Measurements from ENCODE around the gene PPP1CC.
"Not testable (repeated sequence)": the region's sequence is repeated elsewhere in the genome, so short reads cannot be mapped to it uniquely, and the experiment has no call there.

PPP1CC gene

GRCh38 chr12:110750784-110751461 lies 8.2 kb upstream of the PPP1CC start:
- no peak for DNase-seq

GRCh38 chr12:110746550-110746949 lies 3.9 kb upstream of the PPP1CC start:
- no peak for DNase-seq

- DNase-seq = no peak
These were observed 3.0 kb upstream of the PPP1CC start for GRCh38 chr12:110745542-110746284.

GRCh38 chr12:110744601-110745264 lies 2.0 kb upstream of the PPP1CC start:
- DNase-seq = no peak

GRCh38 chr12:110744151-110744571 lies 1.5 kb upstream of the PPP1CC start:
- no peak for DNase-seq

GRCh38 chr12:110743571-110744093 lies 941 bp upstream of the PPP1CC start:
- DNase-seq = no peak

GRCh38 chr12:110742096-110742717 lies 484 bp downstream of the PPP1CC start:
- DNase-seq = no peak

- peak; percentile 26 for DNase-seq
These were observed 1.2 kb downstream of the PPP1CC start for GRCh38 chr12:110741341-110742095.

- no peak for DNase-seq
These were observed 2.8 kb downstream of the PPP1CC start for GRCh38 chr12:110739894-110740293.

GRCh38 chr12:110739488-110739887 lies 3.2 kb downstream of the PPP1CC start:
- DNase-seq = no peak

- no peak for DNase-seq
These were observed 5.2 kb downstream of the PPP1CC start for GRCh38 chr12:110737532-110737931.

GRCh38 chr12:110737016-110737415 lies 5.7 kb downstream of the PPP1CC start:
- not testable (repeated sequence) for DNase-seq

- no peak for DNase-seq
These were observed 8.8 kb downstream of the PPP1CC start for GRCh38 chr12:110733900-110734299.

- DNase-seq = no peak
These were observed 9.5 kb downstream of the PPP1CC start for GRCh38 chr12:110733089-110733715.

GRCh38 chr12:110732572-110732971 lies 10.1 kb downstream of the PPP1CC start:
- DNase-seq = no peak

GRCh38 chr12:110731479-110731878 lies 11.2 kb downstream of the PPP1CC start:
- no peak for DNase-seq

GRCh38 chr12:110728628-110729027 lies 14.1 kb downstream of the PPP1CC start:
- DNase-seq = no peak

GRCh38 chr12:110726708-110727369 lies 15.9 kb downstream of the PPP1CC start:
- DNase-seq = no peak

GRCh38 chr12:110726028-110726427 lies 16.7 kb downstream of the PPP1CC start:
- DNase-seq = no peak

GRCh38 chr12:110725267-110725666 lies 17.4 kb downstream of the PPP1CC start:
- no peak for DNase-seq

- DNase-seq = not testable (repeated sequence)
These were observed 19.8 kb downstream of the PPP1CC start for GRCh38 chr12:110722892-110723291.
